ENCODE results near the gene FLRT2. TPM values are rescaled to one million over a fixed set of nuclear protein-coding genes. Genes with fewer than 3 reads are reported as not detected.

FLRT2 gene
- total and polyA plus RNA-seq, 9 of the 15 experiments (the other 6 are each of a cell fraction or from before 2014, with no cell fraction given): 0.02 TPM; not detected in 8

DNA sequence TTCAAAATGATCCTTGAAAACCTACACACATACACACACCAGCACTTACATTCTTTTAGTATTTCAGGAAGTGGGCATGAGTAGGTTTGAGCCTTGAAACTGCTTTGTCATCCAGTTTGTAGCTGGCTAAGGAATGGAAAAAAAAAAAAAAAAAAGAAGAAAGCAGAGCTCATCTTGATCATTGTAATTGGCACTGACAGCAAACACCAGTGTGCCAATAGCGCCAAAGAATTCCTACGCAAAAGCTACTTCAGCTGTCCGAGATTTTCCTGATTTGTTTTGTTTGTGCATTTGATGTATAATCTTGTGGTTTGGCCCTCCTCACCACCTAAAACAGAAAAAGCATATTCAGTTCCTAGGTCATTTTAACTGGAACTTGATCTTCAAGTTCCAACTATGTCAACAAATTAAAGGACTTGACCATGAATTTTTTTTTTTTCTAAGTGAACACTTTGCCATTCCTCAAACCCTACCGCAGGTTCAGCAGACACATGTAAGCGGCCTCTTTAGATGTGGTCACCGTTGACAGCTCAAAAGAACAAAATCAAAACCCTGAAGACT lies 57.3 kb downstream of the FLRT2 start (continued):
- TF ChIP-seq ZNF318 (IDR thresholded peaks at IDR 0.05; ENCODE audit: borderline replicate concordance in 1 of 2, low read depth in 1 of 2): no peak
- no peak for TF ChIP-seq FOXJ3 (CRISPR knock-in tag; IDR thresholded peaks at IDR 0.05)
- no peak for TF ChIP-seq YBX1 (IDR thresholded peaks at IDR 0.05)
- TF ChIP-seq KAT2B (IDR thresholded peaks at IDR 0.05; ENCODE audit: low read depth, low read length): no peak
- TF ChIP-seq POLR2H (tag; IDR thresholded peaks at IDR 0.05; ENCODE audit: low read depth): no peak
- TF ChIP-seq SETDB1 (IDR thresholded peaks at IDR 0.05; ENCODE audit: low read length): no peak
- no peak for TF ChIP-seq RBM15 (IDR thresholded peaks at IDR 0.05; ENCODE audit: insufficient read depth, low read length)
- TF ChIP-seq MCM5 (IDR thresholded peaks at IDR 0.05; ENCODE audit: low read depth): no peak
- no peak for TF ChIP-seq E2F5 (CRISPR knock-in tag; IDR thresholded peaks at IDR 0.05)
- TF ChIP-seq ZFP36 (IDR thresholded peaks at IDR 0.05; ENCODE audit: low read depth, low read length, partially characterized antibody): no peak
- TF ChIP-seq KDM4B (IDR thresholded peaks at IDR 0.05; ENCODE audit: borderline replicate concordance in 2 of 2, low read depth in 1 of 2): no peak
- TF ChIP-seq ELF1 (tag; IDR thresholded peaks at IDR 0.05): no peak
- no peak for TF ChIP-seq MEF2D (tag; conservative IDR thresholded peaks at IDR 0.05; ENCODE audit: low read depth)

All from K562 (cell line).